Aorta (tissue), 5 donors: ENCODE measurements around the gene TBC1D4. TPM values are rescaled to one million over a fixed set of nuclear protein-coding genes. Genes with fewer than 3 reads are reported as not detected.

Experiments
- ATAC-seq: fragments of 200-7000 bp; cut with Tn5 transposase; one replicate; pipeline ENCODE4 v1.9.1; 2022; ENCODE audit warnings: moderate library complexity; ENCODE audit not compliant: low FRiP score
- DNase-seq, 2 donors: peaks; one replicate each; pipeline ENCODE4 v3.0.0-alpha.2; 2020
- H3K27ac ChIP-seq, 2 donors: one replicate each; pipeline ENCODE4 v1.5.1; 2013; ENCODE audit warnings: low read length in 2 of 2, mild to moderate bottlenecking in 2 of 2, moderate library complexity in 2 of 2, control low read depth in 1 of 2, inconsistent platforms in 1 of 2, low read depth in 1 of 2
- H3K27me3 ChIP-seq, 2 donors: one replicate each; pipeline ENCODE4 v1.6.1; 2013; ENCODE audit warnings: control low read depth in 1 of 2, low read length in 1 of 2, mild to moderate bottlenecking in 1 of 2, moderate library complexity in 1 of 2; ENCODE audit not compliant: insufficient read depth in 2 of 2, control insufficient read depth in 1 of 2
- H3K36me3 ChIP-seq, 2 donors: one replicate each; pipeline ENCODE4 v1.6.1; 2013; ENCODE audit warnings: control low read depth in 1 of 2, low read length in 1 of 2, mild to moderate bottlenecking in 1 of 2; ENCODE audit not compliant: insufficient read depth in 2 of 2, control insufficient read depth in 1 of 2
- H3K4me1 ChIP-seq, 2 donors: one replicate each; pipeline ENCODE4 v1.6.1; 2013; ENCODE audit warnings: low read length in 2 of 2, control low read depth in 1 of 2, mild to moderate bottlenecking in 1 of 2, moderate library complexity in 1 of 2; ENCODE audit not compliant: insufficient read depth in 2 of 2, control insufficient read depth in 1 of 2
- H3K4me3 ChIP-seq, 2 donors: one replicate each; pipeline ENCODE4 v1.5.1; 2013; ENCODE audit warnings: low read length in 2 of 2, control low read depth in 1 of 2, mild to moderate bottlenecking in 1 of 2
- H3K9me3 ChIP-seq: one replicate; pipeline ENCODE4 v1.6.1; 2013; ENCODE audit warnings: mild to moderate bottlenecking, low read length; ENCODE audit not compliant: control insufficient read depth
- WGBS, 2 donors: extraction: QIAGEN DNeasy Blood & Tissue Kit; methylation state at CpG; one replicate each; pipeline ENCODE4 v1.1.7; 2013; 5-methylcytosine and 5-hydroxymethylcytosine counted together
- intact Hi-C, 2 donors: fragments of 100-400 bp; cut with DNase I; formaldehyde crosslinking; loops; one replicate each; pipeline versions ENCODE4 v1.14.2 to v1.15.0; 2022
- polyA plus RNA-seq, 2 donors: library from polyadenylated mRNA; stranded (reverse); fragments of 200-250 nt; gene quantifications; one replicate each; pipeline ENCODE4 v1.2.3, GENCODE V29; 2013
- total RNA-seq, 2 donors: library from RNA; stranded (reverse); fragmentation: NEBNext Ultra II Directional; extraction: Animal tissue kit (Norgen Biotek cat#: 25700); gene quantifications; one replicate each; pipeline ENCODE4 v1.2.1, GENCODE V29; 2021
- donor health status: healthy with polysubstance abuse.
- donor health status: Bipolar disorder and iron deficiency.
- donor health status: DM: no; HTN: no; CAD: no.
- donor health status: DM: no; HTN: no; CAD: no.
- donor health status: DM: yes; HTN: yes; CAD: no.

The TBC1D4 gene
- total and polyA plus RNA-seq, 4 donors, result 1.4 to 16.3 (median 6.2) TPM

- no peak for ATAC-seq
- intact Hi-C loops, result no loop called here
- Histone ChIP-seq H3K36me3 (no peaks in the 10 kb centered on the region), H3K4me1 (no peaks in the 10 kb centered on the region), H3K4me3 (no peak overlapping the region), H3K27ac (no peak overlapping the region), H3K27me3 (no peaks in the 10 kb centered on the region), H3K9me3 (no peaks in the 10 kb centered on the region)
- no peak for DNase-seq
- WGBS, 2 donors, result 95 to 97% methylated on average over 1 of the region's 1 CpG
These were observed 134.5 kb downstream of the TBC1D4 start for GRCh38 chr13:75347457-75347856.

DNA sequence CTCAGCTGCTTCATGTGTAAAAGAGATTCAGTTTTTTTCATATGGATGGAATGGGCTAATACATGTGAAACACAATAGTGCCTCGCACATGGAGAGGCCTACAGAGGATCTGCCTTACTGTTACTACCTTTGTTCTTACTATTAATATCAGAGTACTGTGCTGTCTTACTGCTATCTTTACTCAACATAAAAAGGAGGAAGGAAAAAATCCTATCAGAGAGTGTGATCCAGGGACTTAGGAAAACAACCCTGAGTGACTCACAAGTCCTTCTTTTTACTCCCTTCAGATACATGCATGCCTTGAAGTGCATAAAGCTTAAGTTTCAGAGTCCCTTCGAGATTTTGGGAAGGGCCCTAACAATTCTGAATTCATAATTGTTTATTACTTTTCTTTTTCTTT lies 136.8 kb downstream of the TBC1D4 start:
- Histone ChIP-seq H3K36me3 (peaks cover 0 to 2% of the 10 kb centered on the region in 2 donors), H3K9me3 (no peaks in the 10 kb centered on the region), H3K27me3 (no peaks in the 10 kb centered on the region), H3K4me1 (no peaks in the 10 kb centered on the region), H3K27ac (no peak overlapping the region), H3K4me3 (no peak overlapping the region)
- DNase-seq, result no peak
- WGBS, 2 donors, result 77 to 86% methylated on average over 2 of the region's 2 CpGs
- intact Hi-C loops, result no loop called here
- ATAC-seq, result no peak

GRCh38 chr13:75341028-75341427 lies 140.9 kb downstream of the TBC1D4 start:
- no peak overlapping the region for H3K27ac ChIP-seq
- no peak for ATAC-seq
- H3K36me3 ChIP-seq, result peaks cover 2% of the 10 kb centered on the region in 2 donors
- H3K4me3 ChIP-seq, result no peak overlapping the region
- no peaks in the 10 kb centered on the region for H3K9me3 ChIP-seq
- 95 to 99% methylated on average over 5 of the region's 5 CpGs for WGBS, 2 donors
- no peaks in the 10 kb centered on the region for H3K4me1 ChIP-seq
- intact Hi-C loops, result no loop called here
- H3K27me3 ChIP-seq, result no peaks in the 10 kb centered on the region
- no peak for DNase-seq

GRCh38 chr13:75339635-75340374 lies 142.2 kb downstream of the TBC1D4 start:
- no peak overlapping the region for H3K4me3 ChIP-seq
- H3K27ac ChIP-seq, result no peak overlapping the region
- no peaks in the 10 kb centered on the region for H3K9me3 ChIP-seq
- ATAC-seq (no peak), DNase-seq (no peak)
- intact Hi-C loops, result no loop called here
- no peaks in the 10 kb centered on the region for H3K4me1 ChIP-seq
- H3K27me3 ChIP-seq, result no peaks in the 10 kb centered on the region
- WGBS, 2 donors, result 94 to 97% methylated on average over 7 of the region's 7 CpGs
- H3K36me3 ChIP-seq, result peaks cover 2% of the 10 kb centered on the region in 2 donors

GRCh38 chr13:75334634-75335447 lies 147.1 kb downstream of the TBC1D4 start:
- 96 to 98% methylated on average over 10 of the region's 10 CpGs for WGBS, 2 donors
- no peak overlapping the region for H3K27ac ChIP-seq
- no peaks in the 10 kb centered on the region for H3K27me3 ChIP-seq
- ATAC-seq, result no peak
- DNase-seq, result no peak
- H3K36me3 ChIP-seq, result peaks cover 2 to 3% of the 10 kb centered on the region in 2 donors
- intact Hi-C loops, result loop anchor here in 1 of 2 donors (2.0 kb wide), 1 partner anchor 18 kb away; no protein-coding TSS in a partner anchor
- no peak overlapping the region for H3K4me3 ChIP-seq
- H3K4me1 ChIP-seq, result no peaks in the 10 kb centered on the region
- H3K9me3 ChIP-seq, result no peaks in the 10 kb centered on the region

- DNase-seq, result no peak
- no peak overlapping the region for H3K4me3 ChIP-seq
- WGBS, 2 donors, result 94 to 97% methylated on average over 1 of the region's 1 CpG
- H3K36me3 ChIP-seq, result peaks cover 2 to 3% of the 10 kb centered on the region in 2 donors
- no peak for ATAC-seq
- no peaks in the 10 kb centered on the region for H3K4me1 ChIP-seq
- intact Hi-C loops, result no loop called here
- no peaks in the 10 kb centered on the region for H3K9me3 ChIP-seq
- H3K27ac ChIP-seq, result no peak overlapping the region
- no peaks in the 10 kb centered on the region for H3K27me3 ChIP-seq
These were observed 148.9 kb downstream of the TBC1D4 start for GRCh38 chr13:75333103-75333502.

DNA sequence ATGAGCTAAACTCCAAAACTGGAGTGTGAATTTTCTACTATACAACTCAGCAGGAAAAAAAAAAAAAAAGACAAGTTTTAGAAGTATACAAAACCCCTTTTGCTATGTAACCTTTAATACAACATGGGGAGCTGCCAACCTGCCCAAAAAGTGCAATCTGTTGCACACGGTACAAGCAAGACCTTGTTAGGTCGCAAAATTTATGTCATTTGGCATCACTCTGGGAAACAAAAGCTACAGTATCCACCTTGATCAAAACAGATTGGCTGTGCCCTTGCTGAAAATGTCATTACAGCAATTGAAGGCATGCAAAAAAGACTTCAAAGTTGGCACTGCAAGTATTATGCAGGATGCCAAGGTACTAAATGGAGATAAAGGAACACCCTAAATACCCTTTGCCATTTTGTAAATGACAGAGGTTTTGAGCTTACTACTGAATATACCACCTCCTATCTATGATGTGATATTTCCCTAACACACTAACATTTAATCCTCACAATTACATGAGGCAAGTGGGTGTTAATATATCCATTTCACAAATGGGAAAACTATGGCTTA lies 150.1 kb downstream of the TBC1D4 start:
- DNase-seq, result no peak
- Histone ChIP-seq H3K4me3 (no peak overlapping the region), H3K27ac (no peak overlapping the region), H3K4me1 (no peaks in the 10 kb centered on the region), H3K9me3 (no peaks in the 10 kb centered on the region), H3K36me3 (peaks cover 2 to 3% of the 10 kb centered on the region in 2 donors), H3K27me3 (no peaks in the 10 kb centered on the region)
- ATAC-seq, result no peak
- intact Hi-C loops, result no loop called here
- WGBS, 2 donors, result 92 to 93% methylated on average over 2 of the region's 2 CpGs

- H3K27me3 ChIP-seq, result no peaks in the 10 kb centered on the region
- intact Hi-C loops, result no loop called here
- H3K4me1 ChIP-seq, result no peaks in the 10 kb centered on the region
- H3K36me3 ChIP-seq, result peaks cover 2 to 3% of the 10 kb centered on the region in 2 donors
- WGBS, 2 donors, result 79 to 88% methylated on average over 2 of the region's 2 CpGs
- DNase-seq, result no peak
- no peak overlapping the region for H3K4me3 ChIP-seq
- ATAC-seq, result no peak
- no peak overlapping the region for H3K27ac ChIP-seq
- no peaks in the 10 kb centered on the region for H3K9me3 ChIP-seq
These were observed 151.2 kb downstream of the TBC1D4 start for GRCh38 chr13:75330770-75331169.
